ENCODE data around the gene MAP6. TPM values are rescaled to one million over a fixed set of nuclear protein-coding genes. Genes with fewer than 3 reads are reported as not detected.

Gene MAP6
- total and polyA plus RNA-seq, 8 donors = 0.88 to 17.4 (median 2.5) TPM

DNA sequence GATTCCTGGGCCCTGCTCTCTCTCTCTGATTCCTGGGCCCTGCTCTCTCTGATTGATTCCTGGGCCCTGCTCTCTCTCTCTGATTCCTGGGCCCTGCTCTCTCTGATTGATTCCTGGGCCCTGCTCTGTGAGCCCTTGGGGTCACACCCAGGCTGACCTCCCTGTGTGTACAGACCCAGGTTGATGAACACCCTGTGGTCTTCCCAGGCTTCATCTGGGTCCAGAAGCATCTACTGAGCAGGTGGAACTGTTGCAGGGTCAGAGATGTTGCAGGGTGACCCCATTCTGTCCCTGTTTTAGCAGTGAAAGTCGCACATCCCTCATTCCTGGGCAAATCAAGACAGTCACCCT, 126.8 kb downstream of the MAP6 start:
- Histone ChIP-seq H3K4me3 (no peak overlapping the region), H3K4me1 (no peaks in the 10 kb centered on the region), H3K27me3 (no peaks in the 10 kb centered on the region), H3K27ac (no peak overlapping the region), H3K36me3 (no peaks in the 10 kb centered on the region), H3K9me3 (no peaks in the 10 kb centered on the region)
- no peak for TF ChIP-seq CTCF (IDR thresholded peaks at IDR 0.05)
- WGBS, 2 donors = 64 to 79% methylated on average over 1 of the region's 1 CpG
- DNase-seq (no peak), FAIRE-seq (no peak), ATAC-seq (no peak)
- intact Hi-C loops (cut with DNase I) = no loop called here

GRCh38 chr11:75541193-75542087, 127.4 kb downstream of the MAP6 start:
- 92% methylated on average over 4 of the region's 4 CpGs for WGBS, 2 donors
- no peaks in the 10 kb centered on the region for H3K36me3 ChIP-seq
- no peaks in the 10 kb centered on the region for H3K4me1 ChIP-seq
- ATAC-seq (no peak), FAIRE-seq (no peak), DNase-seq (no peak)
- H3K4me3 ChIP-seq = no peak overlapping the region
- TF ChIP-seq CTCF (IDR thresholded peaks at IDR 0.05) = no peak
- H3K27ac ChIP-seq = no peak overlapping the region
- no peaks in the 10 kb centered on the region for H3K27me3 ChIP-seq
- intact Hi-C loops (cut with DNase I) = no loop called here
- H3K9me3 ChIP-seq = no peaks in the 10 kb centered on the region

- no peaks in the 10 kb centered on the region for H3K4me1 ChIP-seq
- no peaks in the 10 kb centered on the region for H3K27me3 ChIP-seq
- ATAC-seq (no peak), FAIRE-seq (no peak), DNase-seq (no peak)
- H3K9me3 ChIP-seq = no peaks in the 10 kb centered on the region
- intact Hi-C loops (cut with DNase I) = loop anchor here in 2 of 3 donors (10.0 kb wide), 2 partner anchors 95 to 255 kb away; no protein-coding TSS in a partner anchor
- 69 to 75% methylated on average over 9 of the region's 9 CpGs for WGBS, 2 donors
- no peaks in the 10 kb centered on the region for H3K36me3 ChIP-seq
- TF ChIP-seq CTCF (IDR thresholded peaks at IDR 0.05) = no peak
- H3K4me3 ChIP-seq = no peak overlapping the region
- no peak overlapping the region for H3K27ac ChIP-seq
These were observed 129.1 kb downstream of the MAP6 start for GRCh38 chr11:75539459-75540334.

GRCh38 chr11:75538150-75538942, 130.5 kb downstream of the MAP6 start:
- WGBS, 2 donors = 61 to 71% methylated on average over 11 of the region's 11 CpGs
- TF ChIP-seq CTCF (IDR thresholded peaks at IDR 0.05) = no peak
- Histone ChIP-seq H3K4me3 (no peak overlapping the region), H3K9me3 (no peaks in the 10 kb centered on the region), H3K36me3 (no peaks in the 10 kb centered on the region), H3K4me1 (no peaks in the 10 kb centered on the region), H3K27ac (no peak overlapping the region), H3K27me3 (no peaks in the 10 kb centered on the region)
- FAIRE-seq (no peak), ATAC-seq (no peak), DNase-seq (no peak)
- intact Hi-C loops (cut with DNase I) = loop anchor here in 2 of 3 donors (10.0 kb wide), 2 partner anchors 94 to 254 kb away; no protein-coding TSS in a partner anchor
